H1 (cell line): ENCODE measurements around the gene PLEKHA5. TPM values are rescaled to one million over a fixed set of nuclear protein-coding genes. Genes with fewer than 3 reads are reported as not detected.

ENCODE experiments used
- CTCF ChIA-PET: fragments of 300-600 bp; sonication (Branson Sonifier 250); formaldehyde crosslinking; loops from one replicate; lab custom pipeline; 2021; ENCODE audit not compliant: partially characterized antibody; lab: Charles Lee
- POLR2A ChIA-PET: fragments of 300-600 bp; sonication (Branson Sonifier 250); formaldehyde crosslinking; loops from one replicate; lab custom pipeline; 2021; ENCODE audit warnings: inconsistent platforms; ENCODE audit not compliant: partially characterized antibody; lab: Charles Lee
- DNase-seq, 2 experiments: peaks; one replicate each; pipeline versions ENCODE4 v3.0.0 to v3.0.0-alpha.2; 2010 to 2022; ENCODE audit warnings: low spot score in 2 of 2, low read depth in 1 of 2, mixed read lengths in 1 of 2
- FAIRE-seq: peaks from 2 replicates; lab custom pipeline; 2011; peaks lifted over from hg19 to GRCh38; lab: Jason Lieb, UNC
- H2AFZ ChIP-seq: 2 replicates; pipeline ENCODE4 v1.8.1; 2012; ENCODE audit warnings: low read length, inconsistent platforms
- H2AK5ac ChIP-seq: 2 replicates; pipeline ENCODE4 v1.6.1; 2013; ENCODE audit warnings: low read depth, low read length
- H2BK120ac ChIP-seq: replicated peaks from 2 replicates; pipeline ENCODE3; 2013; ENCODE audit warnings: low read depth, low read length, inconsistent platforms
- H2BK12ac ChIP-seq: 2 replicates; pipeline ENCODE4 v1.6.1; 2013; ENCODE audit warnings: low read depth, low read length
- H2BK15ac ChIP-seq: 2 replicates; pipeline ENCODE4 v1.6.1; 2013; ENCODE audit warnings: low read length
- H2BK20ac ChIP-seq: 2 replicates; pipeline ENCODE4 v1.6.1; 2013; ENCODE audit warnings: low read length
- H2BK5ac ChIP-seq: 2 replicates; pipeline ENCODE4 v1.6.1; 2013; ENCODE audit warnings: low read depth, low read length
- H3K14ac ChIP-seq: 2 replicates; pipeline ENCODE4 v1.6.1; 2013; ENCODE audit warnings: inconsistent platforms; ENCODE audit not compliant: insufficient read length
- H3K18ac ChIP-seq: 2 replicates; pipeline ENCODE4 v1.6.1; 2013; ENCODE audit warnings: low read length; ENCODE audit errors: extremely low read depth
- H3K23ac ChIP-seq: 2 replicates; pipeline ENCODE4 v1.6.1; 2013; ENCODE audit warnings: inconsistent platforms; ENCODE audit not compliant: insufficient read length
- H3K23me2 ChIP-seq: 2 replicates; pipeline ENCODE4 v1.6.1; 2013; ENCODE audit warnings: low read depth, low read length
- H3K27ac ChIP-seq: 2 replicates; pipeline ENCODE4 v1.6.1; 2011; ENCODE audit warnings: low read depth, low read length, inconsistent platforms
- H3K27me3 ChIP-seq, 4 experiments: replicated peaks in 1 of 4; 1 replicate in 1 of 4; 2 replicates in 3 of 4; pipeline versions ENCODE4 v1.6.1 to v1.8.1; 2011 to 2013; ENCODE audit warnings: low read length in 3 of 4, mild to moderate bottlenecking in 3 of 4, inconsistent platforms in 2 of 4, mixed read lengths in 2 of 4, moderate library complexity in 1 of 4; ENCODE audit not compliant: control insufficient read depth in 3 of 4, insufficient read depth in 3 of 4; ENCODE audit errors: extremely low read depth in 1 of 4
- H3K36me3 ChIP-seq, 4 experiments: 2 replicates each; pipeline versions ENCODE4 v1.6.1 to v1.8.1; 2011 to 2013; ENCODE audit warnings: mild to moderate bottlenecking in 4 of 4, low read length in 3 of 4, moderate library complexity in 2 of 4, control low read depth in 1 of 4, inconsistent platforms in 1 of 4; ENCODE audit not compliant: insufficient read depth in 4 of 4, control insufficient read depth in 2 of 4
- H3K4ac ChIP-seq: replicated peaks from 2 replicates; pipeline ENCODE3; 2013; ENCODE audit warnings: low read length, low read depth, mixed read lengths, inconsistent platforms; ENCODE audit not compliant: insufficient read length
- H3K4me1 ChIP-seq, 4 experiments: replicated peaks in 1 of 4; 1 replicate in 1 of 4; 2 replicates in 3 of 4; pipeline versions ENCODE4 v1.6.1 to v1.8.1; 2011 to 2013; ENCODE audit warnings: low read length in 3 of 4, inconsistent platforms in 2 of 4, mixed read lengths in 1 of 4; ENCODE audit not compliant: insufficient read depth in 4 of 4, control insufficient read depth in 3 of 4
- H3K4me2 ChIP-seq, 2 experiments: 2 replicates each; pipeline versions ENCODE4 v1.6.1 to v1.8.1; 2011 to 2013; ENCODE audit warnings: low read depth in 2 of 2, low read length in 2 of 2, control low read depth in 1 of 2, inconsistent platforms in 1 of 2, mild to moderate bottlenecking in 1 of 2; ENCODE audit not compliant: insufficient read depth in 1 of 2
- H3K4me3 ChIP-seq, 4 experiments: fragments of 200-600, 300-600 bp in 1 of 4; sonication (generic), shearing (Covaris generic), sonication (Bioruptor Twin) in 1 of 4; 2 replicates each; pipeline versions ENCODE4 v1.5.1 to v1.8.1; 2011 to 2016; ENCODE audit warnings: low read length in 4 of 4, low read depth in 3 of 4, control low read depth in 2 of 4, inconsistent platforms in 2 of 4, mild to moderate bottlenecking in 2 of 4, mixed read lengths in 1 of 4, moderate library complexity in 1 of 4; ENCODE audit not compliant: insufficient read depth in 2 of 4; ENCODE audit errors: extremely low read depth in 1 of 4
- H3K56ac ChIP-seq: replicated peaks from 2 replicates; pipeline ENCODE3; 2013; ENCODE audit warnings: low read depth, mild to moderate bottlenecking, mixed read lengths, low read length, inconsistent platforms; ENCODE audit not compliant: insufficient read length
- H3K79me1 ChIP-seq: 2 replicates; pipeline ENCODE4 v1.6.1; 2013; ENCODE audit warnings: low read depth, low read length, control low read depth
- H3K79me2 ChIP-seq, 2 experiments: 2 replicates each; pipeline versions ENCODE4 v1.6.1 to v1.8.1; 2012 to 2013; ENCODE audit warnings: low read length in 2 of 2, mild to moderate bottlenecking in 2 of 2, inconsistent platforms in 1 of 2; ENCODE audit not compliant: insufficient read depth in 2 of 2, control insufficient read depth in 1 of 2
- H3K9ac ChIP-seq, 4 experiments: replicated peaks in 1 of 4; 1 replicate in 1 of 4; 2 replicates in 3 of 4; pipeline versions ENCODE4 v1.6.1 to v1.8.1; 2011 to 2013; ENCODE audit warnings: low read depth in 3 of 4, low read length in 3 of 4, control low read depth in 2 of 4, mild to moderate bottlenecking in 2 of 4, moderate library complexity in 2 of 4, inconsistent platforms in 1 of 4; ENCODE audit errors: extremely low read depth in 1 of 4
- H3K9me3 ChIP-seq, 2 experiments: 2 replicates each; pipeline versions ENCODE4 v1.6.1 to v1.8.1; 2012 to 2013; ENCODE audit warnings: mild to moderate bottlenecking in 2 of 2, moderate library complexity in 2 of 2, control low read depth in 1 of 2, inconsistent platforms in 1 of 2, low read depth in 1 of 2, low read length in 1 of 2, mixed read lengths in 1 of 2; ENCODE audit not compliant: insufficient read depth in 2 of 2
- H4K20me1 ChIP-seq, 2 experiments: replicated peaks in 1 of 2; 2 replicates each; pipeline versions ENCODE3 to v1.8.1; 2011 to 2013; ENCODE audit warnings: inconsistent platforms in 2 of 2, low read length in 2 of 2, mild to moderate bottlenecking in 1 of 2; ENCODE audit not compliant: insufficient read depth in 2 of 2, control insufficient read depth in 1 of 2
- H4K5ac ChIP-seq: 2 replicates; pipeline ENCODE4 v1.6.1; 2013; ENCODE audit warnings: low read length, low read depth, mixed read lengths, inconsistent platforms; ENCODE audit not compliant: insufficient read length
- H4K8ac ChIP-seq: 2 replicates; pipeline ENCODE4 v1.8.0; 2013; ENCODE audit warnings: mild to moderate bottlenecking, moderate library complexity, low read length, inconsistent platforms; ENCODE audit not compliant: insufficient read depth; ENCODE audit errors: extremely low read depth
- H4K91ac ChIP-seq: replicated peaks from 2 replicates; pipeline ENCODE3; 2013; ENCODE audit warnings: low read length, mixed read lengths, inconsistent platforms; ENCODE audit not compliant: insufficient read length
- ATF3 ChIP-seq: IDR thresholded peaks from 2 replicates; pipeline ENCODE4 v1.6.1; 2011; ENCODE audit warnings: low read depth, mild to moderate bottlenecking, low read length; ENCODE audit not compliant: insufficient read depth
- CBX8 ChIP-seq: fragments of 300-800, 300-1000 bp; sonication (generic); IDR thresholded peaks from 2 replicates; pipeline ENCODE4 v1.7.1; 2016; ENCODE audit warnings: low read depth, low read length, borderline replicate concordance
- EGR1 ChIP-seq: IDR thresholded peaks from 2 replicates; pipeline ENCODE4 v1.6.1; 2011; ENCODE audit warnings: low read depth, low read length, borderline replicate concordance
- EZH2 ChIP-seq: fragments of 200-600 bp; sonication (generic); IDR thresholded peaks from 2 replicates; pipeline ENCODE4 v1.7.1; 2012; ENCODE audit warnings: low read depth, mild to moderate bottlenecking, moderate library complexity, low read length, inconsistent platforms; ENCODE audit not compliant: severe bottlenecking
- GABPA ChIP-seq: IDR thresholded peaks from 2 replicates; pipeline ENCODE4 v1.6.1; 2011; ENCODE audit warnings: mild to moderate bottlenecking, low read length, moderate library complexity, borderline replicate concordance; ENCODE audit not compliant: insufficient read depth
- HDAC2 ChIP-seq, 2 experiments: fragments of 300-600 bp in 1 of 2; sonication (generic) in 1 of 2; IDR thresholded peaks; 2 replicates each; pipeline ENCODE4 v1.6.1; 2011 to 2012; ENCODE audit warnings: low read depth in 2 of 2, low read length in 2 of 2, mild to moderate bottlenecking in 2 of 2, moderate library complexity in 2 of 2, borderline replicate concordance in 1 of 2, inconsistent platforms in 1 of 2
- HDAC6 ChIP-seq: IDR thresholded peaks from one replicate; pipeline ENCODE4 v1.7.1; 2012; ENCODE audit warnings: low read depth, mild to moderate bottlenecking, inconsistent platforms, low read length, moderate library complexity
- JUN ChIP-seq: IDR thresholded peaks from 2 replicates; pipeline ENCODE4 v1.6.1; 2011; ENCODE audit warnings: low read depth, mild to moderate bottlenecking, improper control_type of control experiment, low read length
- KDM1A ChIP-seq: fragments of 200-600, 300-600 bp; sonication (generic); IDR thresholded peaks from 2 replicates; pipeline ENCODE4 v1.7.1; 2016; ENCODE audit warnings: mild to moderate bottlenecking, low read length, borderline replicate concordance
- KDM4A ChIP-seq: IDR thresholded peaks from one replicate; pipeline ENCODE4 v1.7.1; 2012; ENCODE audit warnings: low read depth, mild to moderate bottlenecking, moderate library complexity, low read length, inconsistent platforms; ENCODE audit not compliant: severe bottlenecking
- MAFK ChIP-seq: IDR thresholded peaks from 2 replicates; pipeline ENCODE4 v1.6.1; 2012; ENCODE audit warnings: low read depth, mild to moderate bottlenecking, improper control_type of control experiment, low read length
- SIN3A ChIP-seq, 2 experiments: IDR thresholded peaks in 1 of 2; conservative IDR thresholded peaks in 1 of 2; 2 replicates each; pipeline ENCODE4 v1.6.1; 2011 to 2012; ENCODE audit warnings: low read length in 2 of 2, improper control_type of control experiment in 1 of 2, low read depth in 1 of 2, mild to moderate bottlenecking in 1 of 2
- SP4 ChIP-seq: IDR thresholded peaks from 2 replicates; pipeline ENCODE4 v1.6.1; 2012; ENCODE audit warnings: low read length, inconsistent platforms
- WGBS, 2 experiments: shearing (Covaris generic) in 1 of 2; methylation state at CpG; one replicate each; pipeline versions ENCODE4 v1.1.6 to v1.1.7; 2013 to 2015; ENCODE audit warnings: low lambda C conversion rate in 2 of 2, mixed read lengths in 2 of 2, inconsistent platforms in 1 of 2, low coverage in 1 of 2, missing lambda C conversion rate in 1 of 2; ENCODE audit not compliant: insufficient replicate concordance in 2 of 2, insufficient coverage in 1 of 2, insufficient read length in 1 of 2; ENCODE audit errors: extremely low coverage in 1 of 2, missing lambda C conversion rate in 1 of 2; 5-methylcytosine and 5-hydroxymethylcytosine counted together
- polyA plus RNA-seq, 7 experiments: library from polyadenylated mRNA; depleted of rRNA in 3 of 7; stranded (reverse) in 5 of 7; unstranded in 2 of 7; fragments of >200 nt in 5 of 7; fragments of 200-250 nt in 2 of 7; gene quantifications; 1 replicate in 5 of 7; 2 replicates in 1 of 7; 4 replicates in 1 of 7; pipeline versions ENCODE4 v1.2.1 to v1.2.3, GENCODE V29; 2011 to 2013; ENCODE audit warnings: missing spikeins in 2 of 7, mixed read lengths in 2 of 7
- total RNA-seq: library from RNA; stranded (reverse); fragmentation: NEBNext Ultra II Directional; extraction: Animal tissue kit (Norgen Biotek cat#: 25700); gene quantifications from 2 replicates; pipeline ENCODE4 v1.2.1, GENCODE V29; 2021

The PLEKHA5 gene
- total and polyA plus RNA-seq, 2 of the 8 experiments (the other 6 are each of a cell fraction or from before 2014, with no cell fraction given): 17.2 to 66.1 TPM

- ChIA-PET CTCF (interaction anchor here (0.6 to 0.9 kb wide), 3 partner anchors 31 to 945 kb away, joined by 3 read pairs; no protein-coding TSS in a partner anchor), POLR2A (interaction anchor here (0.9 to 1.2 kb wide), 3 partner anchors 8 to 229 kb away, joined by 3 read pairs; no protein-coding TSS in a partner anchor)
- Histone ChIP-seq H2AK5ac (no peak overlapping the region), H4K8ac (no peak overlapping the region), H2BK5ac (no peak overlapping the region), H4K5ac (no peak overlapping the region), H2BK120ac (no peak overlapping the region), H3K4me1 (peaks cover 0 to 14% (median 5%) of the 10 kb centered on the region in 4 experiments; a peak in 5 of 7 replicates), H4K91ac (no peak overlapping the region), H3K56ac (no peak overlapping the region), H2AFZ (no peak overlapping the region), H2BK15ac (no peak overlapping the region), H3K4me2 (no peak overlapping the region), H3K9me3 (no peaks in the 10 kb centered on the region), H3K79me2 (peaks cover 4 to 99% of the 10 kb centered on the region in 2 experiments; a peak in 3 of 4 replicates), H3K27me3 (no peaks in the 10 kb centered on the region), H3K14ac (no peak overlapping the region), H3K4me3 (no peak overlapping the region), H3K4ac (no peak overlapping the region), H3K23ac (no peak overlapping the region), H3K23me2 (no peaks in the 10 kb centered on the region), H3K79me1 (no peaks in the 10 kb centered on the region), H3K9ac (no peak overlapping the region; a peak in 1 of 7 replicates), H4K20me1 (peaks cover 2 to 3% of the 10 kb centered on the region in 2 experiments), H3K18ac (no peak overlapping the region), H2BK12ac (no peak overlapping the region), H3K27ac (no peak overlapping the region), H2BK20ac (no peak overlapping the region), H3K36me3 (no peaks in the 10 kb centered on the region; a peak in 1 of 8 replicates)
- FAIRE-seq (no peak), DNase-seq (no peak)
- WGBS, 2 experiments: 90% methylated on average over 5 of the region's 5 CpGs; no CpG with 5 or more reads in 1 of the 2 experiments
- TF ChIP-seq KDM1A (no peak), HDAC6 (no peak), MAFK (no peak), ATF3 (no peak), SP4 (no peak), KDM4A (no peak), GABPA (no peak), EZH2 (no peak), EGR1 (no peak), HDAC2 (IDR thresholded peaks at IDR 0.05; ENCODE audit: borderline replicate concordance in 1 of 2, low read depth in 2 of 2, low read length in 2 of 2) (no peak), CBX8 (no peak), SIN3A (conservative IDR thresholded peaks at IDR 0.05 in 1 of 2, IDR thresholded peaks at IDR 0.05 in 1 of 2; ENCODE audit: low read depth in 1 of 2, low read length in 2 of 2) (no peak), JUN (no peak)
Observed at GRCh38 chr12:19191563-19191962, 62.0 kb downstream of the PLEKHA5 start.
